ENCODE results near the gene S1PR2.

The S1PR2 gene

GRCh38 chr19:10228393-10228792 lies 2.7 kb downstream of the S1PR2 start:
- peak; percentile 73 for DNase-seq (ENCODE audit: low read depth)
- no peak overlapping the region for H3K4me3 ChIP-seq (ENCODE audit: low read depth, low read length)
- no peak for TF ChIP-seq CTCF (IDR thresholded peaks at IDR 0.05; ENCODE audit: low read depth, low read length)

GRCh38 chr19:10227026-10227971 lies 3.8 kb downstream of the S1PR2 start:
- no peak overlapping the region for H3K4me3 ChIP-seq (ENCODE audit: low read depth, low read length)
- peak; percentile 28 for TF ChIP-seq CTCF (IDR thresholded peaks at IDR 0.05; ENCODE audit: low read depth, low read length)
- no peak for TF ChIP-seq MAX (IDR thresholded peaks at IDR 0.05; ENCODE audit: low read depth, low read length)
- no peak for TF ChIP-seq POLR2A (IDR thresholded peaks at IDR 0.05; ENCODE audit: extremely low read depth, insufficient read length)
- TF ChIP-seq MYC (IDR thresholded peaks at IDR 0.05; ENCODE audit: low read depth, low read length): no peak
- DNase-seq (ENCODE audit: low read depth): no peak

GRCh38 chr19:10226376-10227025 lies 4.6 kb downstream of the S1PR2 start:
- H3K4me3 ChIP-seq (ENCODE audit: low read depth, low read length): no peak overlapping the region
- TF ChIP-seq POLR2A (IDR thresholded peaks at IDR 0.05; ENCODE audit: extremely low read depth, insufficient read length): no peak
- no peak for TF ChIP-seq MYC (IDR thresholded peaks at IDR 0.05; ENCODE audit: low read depth, low read length)
- no peak for TF ChIP-seq MAX (IDR thresholded peaks at IDR 0.05; ENCODE audit: low read depth, low read length)
- DNase-seq (ENCODE audit: low read depth): no peak

- no peak overlapping the region for H3K4me3 ChIP-seq (ENCODE audit: low read depth, low read length)
These were observed 5.1 kb downstream of the S1PR2 start for GRCh38 chr19:10226021-10226375.

GRCh38 chr19:10224337-10224736 lies 6.8 kb downstream of the S1PR2 start:
- H3K4me3 ChIP-seq (ENCODE audit: low read depth, low read length): no peak overlapping the region
- DNase-seq (ENCODE audit: low read depth): no peak
- TF ChIP-seq MAX (IDR thresholded peaks at IDR 0.05; ENCODE audit: low read depth, low read length) (no peak), MYC (IDR thresholded peaks at IDR 0.05; ENCODE audit: low read depth, low read length) (no peak), POLR2A (IDR thresholded peaks at IDR 0.05; ENCODE audit: extremely low read depth, insufficient read length) (no peak), CTCF (IDR thresholded peaks at IDR 0.05; ENCODE audit: low read depth, low read length) (no peak)

More at GRCh38 chr19:10226021-10226375, 5.1 kb downstream of the S1PR2 start:
- TF ChIP-seq MAX (IDR thresholded peaks at IDR 0.05; ENCODE audit: low read depth, low read length): no peak
- TF ChIP-seq MYC (IDR thresholded peaks at IDR 0.05; ENCODE audit: low read depth, low read length): no peak
- no peak for TF ChIP-seq POLR2A (IDR thresholded peaks at IDR 0.05; ENCODE audit: extremely low read depth, insufficient read length)
- no peak for TF ChIP-seq CTCF (IDR thresholded peaks at IDR 0.05; ENCODE audit: low read depth, low read length)
- no peak for DNase-seq (ENCODE audit: low read depth)

GRCh38 chr19:10223488-10224213 lies 7.5 kb downstream of the S1PR2 start:
- no peak overlapping the region for H3K4me3 ChIP-seq (ENCODE audit: low read depth, low read length)
- no peak for DNase-seq (ENCODE audit: low read depth)
- TF ChIP-seq POLR2A (IDR thresholded peaks at IDR 0.05; ENCODE audit: extremely low read depth, insufficient read length) (no peak), MAX (IDR thresholded peaks at IDR 0.05; ENCODE audit: low read depth, low read length) (no peak), CTCF (IDR thresholded peaks at IDR 0.05; ENCODE audit: low read depth, low read length) (no peak), MYC (IDR thresholded peaks at IDR 0.05; ENCODE audit: low read depth, low read length) (no peak)
